ENCODE results near the gene CNNM2. TPM values are rescaled to one million over a fixed set of nuclear protein-coding genes. Genes with fewer than 3 reads are reported as not detected.
A peak's percentile ranks its signal among the peaks of the same experiment; 100 is the strongest.
"Not testable (repeated sequence)": the region's sequence is repeated elsewhere in the genome, so short reads cannot be mapped to it uniquely, and the experiment has no call there.

The CNNM2 gene
- total RNA-seq, 1 experiment from 2014 or later: 7.6 TPM

- no peak for DNase-seq (ENCODE audit: low read depth, low spot score)
- in situ Hi-C loops (cut with HindIII; ENCODE audit: low pct_unique_long_range_greater_than_20kb, low sequenced_read_pairs): no loop called here
Measured at GRCh38 chr10:102959360-102959759, 41.3 kb downstream of the CNNM2 start.

GRCh38 chr10:102960157-102960556 is 42.1 kb downstream of the CNNM2 start:
- DNase-seq (ENCODE audit: low read depth, low spot score): no peak
- in situ Hi-C loops (cut with HindIII; ENCODE audit: low pct_unique_long_range_greater_than_20kb, low sequenced_read_pairs): no loop called here

- in situ Hi-C loops (cut with HindIII; ENCODE audit: low pct_unique_long_range_greater_than_20kb, low sequenced_read_pairs): no loop called here
- no peak for DNase-seq (ENCODE audit: low read depth, low spot score)
Measured at GRCh38 chr10:102962267-102962666, 44.2 kb downstream of the CNNM2 start.

- peak; percentile 22 for DNase-seq (ENCODE audit: low read depth, low spot score)
- in situ Hi-C loops (cut with HindIII; ENCODE audit: low pct_unique_long_range_greater_than_20kb, low sequenced_read_pairs): no loop called here
Measured at GRCh38 chr10:102962951-102963755, 45.1 kb downstream of the CNNM2 start.

- DNase-seq (ENCODE audit: low read depth, low spot score): no peak
- in situ Hi-C loops (cut with HindIII; ENCODE audit: low pct_unique_long_range_greater_than_20kb, low sequenced_read_pairs): no loop called here
Measured at GRCh38 chr10:102963756-102964025, 45.6 kb downstream of the CNNM2 start.

GRCh38 chr10:102964064-102964463 is 46.0 kb downstream of the CNNM2 start:
- in situ Hi-C loops (cut with HindIII; ENCODE audit: low pct_unique_long_range_greater_than_20kb, low sequenced_read_pairs); DNase-seq (ENCODE audit: low read depth, low spot score): not testable (repeated sequence)

GRCh38 chr10:102964713-102965112 is 46.6 kb downstream of the CNNM2 start:
- in situ Hi-C loops (cut with HindIII; ENCODE audit: low pct_unique_long_range_greater_than_20kb, low sequenced_read_pairs): no loop called here
- no peak for DNase-seq (ENCODE audit: low read depth, low spot score)

GRCh38 chr10:102965311-102965851 is 47.3 kb downstream of the CNNM2 start:
- no peak for DNase-seq (ENCODE audit: low read depth, low spot score)
- in situ Hi-C loops (cut with HindIII; ENCODE audit: low pct_unique_long_range_greater_than_20kb, low sequenced_read_pairs): no loop called here

GRCh38 chr10:102967123-102967522 is 49.0 kb downstream of the CNNM2 start:
- DNase-seq (ENCODE audit: low read depth, low spot score): no peak
- in situ Hi-C loops (cut with HindIII; ENCODE audit: low pct_unique_long_range_greater_than_20kb, low sequenced_read_pairs): no loop called here

- no peak for DNase-seq (ENCODE audit: low read depth, low spot score)
- in situ Hi-C loops (cut with HindIII; ENCODE audit: low pct_unique_long_range_greater_than_20kb, low sequenced_read_pairs): no loop called here
Measured at GRCh38 chr10:102970562-102971340, 52.7 kb downstream of the CNNM2 start.

GRCh38 chr10:102975483-102976379 is 57.6 kb downstream of the CNNM2 start:
- in situ Hi-C loops (cut with HindIII; ENCODE audit: low pct_unique_long_range_greater_than_20kb, low sequenced_read_pairs): no loop called here
- no peak for DNase-seq (ENCODE audit: low read depth, low spot score)

- in situ Hi-C loops (cut with HindIII; ENCODE audit: low pct_unique_long_range_greater_than_20kb, low sequenced_read_pairs); DNase-seq (ENCODE audit: low read depth, low spot score): not testable (repeated sequence)
Measured at GRCh38 chr10:102976380-102976726, 58.3 kb downstream of the CNNM2 start.

- DNase-seq (ENCODE audit: low read depth, low spot score): no peak
- in situ Hi-C loops (cut with HindIII; ENCODE audit: low pct_unique_long_range_greater_than_20kb, low sequenced_read_pairs): no loop called here
Measured at GRCh38 chr10:102982296-102982695, 64.2 kb downstream of the CNNM2 start.

GRCh38 chr10:102984086-102984485 is 66.0 kb downstream of the CNNM2 start:
- DNase-seq (ENCODE audit: low read depth, low spot score): no peak
- in situ Hi-C loops (cut with HindIII; ENCODE audit: low pct_unique_long_range_greater_than_20kb, low sequenced_read_pairs): no loop called here

- in situ Hi-C loops (cut with HindIII; ENCODE audit: low pct_unique_long_range_greater_than_20kb, low sequenced_read_pairs): no loop called here
Measured at GRCh38 chr10:102985811-102986210, 67.7 kb downstream of the CNNM2 start.

GRCh38 chr10:102988404-102989314 is 70.6 kb downstream of the CNNM2 start:
- in situ Hi-C loops (cut with HindIII; ENCODE audit: low pct_unique_long_range_greater_than_20kb, low sequenced_read_pairs): no loop called here

More at GRCh38 chr10:102985811-102986210, 67.7 kb downstream of the CNNM2 start:
- no peak for DNase-seq (ENCODE audit: low read depth, low spot score)

More at GRCh38 chr10:102988404-102989314, 70.6 kb downstream of the CNNM2 start:
- DNase-seq (ENCODE audit: low read depth, low spot score): no peak

Data from SK-MEL-5 (cell line).